Measurements from ENCODE around the gene SLCO4A1. TPM values are rescaled to one million over a fixed set of nuclear protein-coding genes. Genes with fewer than 3 reads are reported as not detected.

SLCO4A1 gene
- total RNA-seq, 1 donor: 15.3 TPM

- no peak for DNase-seq (ENCODE audit: low read depth in 2 of 3, low spot score in 2 of 3)
Observed at GRCh38 chr20:62648318-62648995, 6.2 kb downstream of the SLCO4A1 start.

GRCh38 chr20:62649140-62649539 is 6.8 kb downstream of the SLCO4A1 start:
- DNase-seq (ENCODE audit: low read depth in 2 of 3, low spot score in 2 of 3): no peak

- DNase-seq (ENCODE audit: low read depth in 2 of 3, low spot score in 2 of 3): no peak
Observed at GRCh38 chr20:62650551-62651284, 8.4 kb downstream of the SLCO4A1 start.

- DNase-seq (ENCODE audit: low read depth in 2 of 3, low spot score in 2 of 3): peak; percentile 78 to 96 (median 94)
Observed at GRCh38 chr20:62651285-62652021, 9.2 kb downstream of the SLCO4A1 start.

- DNase-seq (ENCODE audit: low read depth in 2 of 3, low spot score in 2 of 3): peak; percentile 49 to 69 (median 64)
Observed at GRCh38 chr20:62652041-62652893, 10.0 kb downstream of the SLCO4A1 start.

GRCh38 chr20:62652894-62653305 is 10.6 kb downstream of the SLCO4A1 start:
- no peak for DNase-seq (ENCODE audit: low read depth in 2 of 3, low spot score in 2 of 3)

- no peak for DNase-seq (ENCODE audit: low read depth in 2 of 3, low spot score in 2 of 3)
Observed at GRCh38 chr20:62653373-62653772, 11.1 kb downstream of the SLCO4A1 start.

GRCh38 chr20:62653951-62654685 is 11.8 kb downstream of the SLCO4A1 start:
- no peak for DNase-seq (ENCODE audit: low read depth in 2 of 3, low spot score in 2 of 3)

- DNase-seq (ENCODE audit: low read depth in 2 of 3, low spot score in 2 of 3): no peak
Observed at GRCh38 chr20:62655282-62656196, 13.2 kb downstream of the SLCO4A1 start.

- DNase-seq (ENCODE audit: low read depth in 2 of 3, low spot score in 2 of 3): no peak
Observed at GRCh38 chr20:62656197-62656918, 14.1 kb downstream of the SLCO4A1 start.

- no peak for DNase-seq (ENCODE audit: low read depth in 2 of 3, low spot score in 2 of 3)
Observed at GRCh38 chr20:62656919-62657588, 14.8 kb downstream of the SLCO4A1 start.

GRCh38 chr20:62657589-62657942 is 15.3 kb downstream of the SLCO4A1 start:
- no peak for DNase-seq (ENCODE audit: low read depth in 2 of 3, low spot score in 2 of 3)

GRCh38 chr20:62657956-62658355 is 15.7 kb downstream of the SLCO4A1 start:
- DNase-seq (ENCODE audit: low read depth in 2 of 3, low spot score in 2 of 3): no peak

- DNase-seq (ENCODE audit: low read depth in 2 of 3, low spot score in 2 of 3): no peak
Observed at GRCh38 chr20:62658593-62659178, 16.4 kb downstream of the SLCO4A1 start.

- no peak for DNase-seq (ENCODE audit: low read depth in 2 of 3, low spot score in 2 of 3)
Observed at GRCh38 chr20:62659488-62660239, 17.4 kb downstream of the SLCO4A1 start.

GRCh38 chr20:62660240-62660615 is 17.9 kb downstream of the SLCO4A1 start:
- DNase-seq (ENCODE audit: low read depth in 2 of 3, low spot score in 2 of 3): no peak

GRCh38 chr20:62660768-62661167 is 18.5 kb downstream of the SLCO4A1 start:
- no peak for DNase-seq (ENCODE audit: low read depth in 2 of 3, low spot score in 2 of 3)

Data from hematopoietic multipotent progenitor cell (in vitro differentiated cells).